GM23248 (cell line): ENCODE measurements around the gene TBC1D3B.
"Not testable (repeated sequence)": the region's sequence is repeated elsewhere in the genome, so short reads cannot be mapped to it uniquely, and the experiment has no call there.

Experiments used
- EZH2 ChIP-seq: fragments of 200-600 bp; sonication (generic); IDR thresholded peaks from 2 replicates; pipeline ENCODE4 v1.6.1; 2018; ENCODE audit warnings: antibody characterized with exemption, mild to moderate bottlenecking; ENCODE audit not compliant: insufficient read depth, poor library complexity, severe bottlenecking
- EZH2phosphoT487 ChIP-seq: fragments of 200-600 bp; sonication (generic); IDR thresholded peaks from 2 replicates; pipeline ENCODE4 v1.6.1; 2018; ENCODE audit warnings: antibody characterized with exemption, moderate library complexity, mild to moderate bottlenecking, low read depth; ENCODE audit not compliant: insufficient read depth

DNA sequence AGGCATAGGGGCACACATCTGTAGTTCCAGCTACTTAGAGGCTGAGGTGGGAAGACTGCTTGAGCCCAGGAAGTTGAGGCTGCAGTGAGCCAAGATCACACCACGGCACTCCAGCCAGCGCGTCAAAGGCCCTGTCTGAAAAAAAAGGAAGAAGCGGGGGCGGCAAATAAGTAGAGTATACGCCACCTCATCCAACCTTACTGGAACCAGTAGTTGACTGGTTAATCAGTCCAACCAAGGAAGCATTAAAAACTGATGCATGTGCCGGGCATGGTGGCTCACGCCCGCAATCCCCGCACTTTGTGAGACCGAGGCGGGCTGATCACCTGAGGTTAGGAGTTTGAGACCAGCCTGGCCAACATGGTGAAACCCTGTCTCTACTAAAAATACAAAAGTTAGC, 46.5 kb upstream of the TBC1D3B start:
- TF ChIP-seq EZH2phosphoT487, EZH2: not testable (repeated sequence)
